ENCODE measurements around the gene METTL16. TPM values are rescaled to one million over a fixed set of nuclear protein-coding genes. Genes with fewer than 3 reads are reported as not detected.

The METTL16 gene
- total and polyA plus RNA-seq, 2 of the 4 experiments (the other 2 are of a cell fraction): 11.8 to 15.4 TPM

GRCh38 chr17:2487306-2487705 is 24.4 kb downstream of the METTL16 start:
- ChIA-PET POLR2A (ENCODE audit: unreplicated experiment) (interaction anchor here (0.7 kb wide), 1 partner anchor 323 kb away, joined by 10 read pairs; no protein-coding TSS in a partner anchor), CTCF (no interaction called here)
- Histone ChIP-seq H2AK5ac (ENCODE audit: low read depth, low read length) (no peak overlapping the region), H3K27me3 (ENCODE audit: control insufficient read depth, insufficient read depth, low read length) (no peaks in the 10 kb centered on the region), H2BK5ac (ENCODE audit: low read depth, low read length, poor library complexity, severe bottlenecking) (no peak overlapping the region), H3K9me1 (ENCODE audit: insufficient read depth, low read length) (peaks cover 3% of the 10 kb centered on the region; the same call in 1 of the 2 replicates), H3K27ac (ENCODE audit: insufficient read depth, low read length) (no peak overlapping the region), H2AFZ (replicated peaks; ENCODE audit: low read length, poor library complexity) (no peak overlapping the region), H2AK9ac (replicated peaks; ENCODE audit: low read depth, low read length, poor library complexity) (no peak overlapping the region), H3K23ac (ENCODE audit: low read depth, low read length) (no peak overlapping the region), H3K79me1 (ENCODE audit: low read depth in 1 of 2, low read length in 2 of 2) (peaks cover 23 to 53% of the 10 kb centered on the region in 2 experiments), H3K4me2 (ENCODE audit: low read depth, low read length) (no peak overlapping the region), H3K56ac (ENCODE audit: extremely low read depth, insufficient read depth, low read length) (no peak overlapping the region), H3K18ac (ENCODE audit: low read depth, low read length) (no peak overlapping the region), H4K20me1 (ENCODE audit: insufficient read depth, low read length) (peaks cover 4% of the 10 kb centered on the region; the same call in 1 of the 2 replicates), H3K4me3 (ENCODE audit: insufficient read depth, low read depth, low read length) (no peak overlapping the region), H2BK15ac (ENCODE audit: low read depth, low read length) (no peak overlapping the region), H3K4ac (ENCODE audit: low read depth, low read length) (no peak overlapping the region), H3K9ac (ENCODE audit: low read depth, low read length) (no peak overlapping the region), H4K8ac (ENCODE audit: low read depth in 2 of 2, low read length in 2 of 2) (no peak overlapping the region), H2BK120ac (ENCODE audit: low read depth, low read length) (no peak overlapping the region), H3K36me3 (ENCODE audit: control insufficient read depth, insufficient read depth, low read length) (no peaks in the 10 kb centered on the region), H4K91ac (ENCODE audit: insufficient read depth, low read depth, low read length) (no peak overlapping the region), H3K9me3 (ENCODE audit: control insufficient read depth, insufficient read depth, low read length) (no peaks in the 10 kb centered on the region), H3K14ac (replicated peaks; ENCODE audit: low read depth, low read length) (no peak overlapping the region), H2BK20ac (ENCODE audit: low read depth, low read length) (no peak overlapping the region), H4K5ac (ENCODE audit: low read depth, low read length) (no peak overlapping the region), H3K4me1 (ENCODE audit: control insufficient read depth, insufficient read depth, low read length) (peaks cover 14% of the 10 kb centered on the region)
- intact Hi-C loops (cut with micrococcal nuclease): no loop called here
- DNase-seq: no peak
- no TSS peak for BruUV-seq (replicated peaks)
- in situ Hi-C loops (cut with MboI; ENCODE audit: low sequenced_read_pairs): no loop called here
- dilution Hi-C loops (cut with HindIII; ENCODE audit: low sequenced_read_pairs, unreplicated experiment): no loop called here
- no peak for ATAC-seq (ENCODE audit: low read depth)
- TF ChIP-seq MXI1 (IDR thresholded peaks at IDR 0.05; ENCODE audit: borderline replicate concordance, low read depth, low read length) (no peak), CTCF (conservative IDR thresholded peaks at IDR 0.05; ENCODE audit: low read depth, low read length) (no peak), ELK1 (IDR thresholded peaks at IDR 0.05; ENCODE audit: borderline replicate concordance, low read depth, low read length) (no peak), RCOR1 (IDR thresholded peaks at IDR 0.05; ENCODE audit: insufficient replicate concordance, low read length) (no peak), POLR2A (IDR thresholded peaks at IDR 0.05; ENCODE audit: low read depth, low read length) (no peak), NFE2L2 (IDR thresholded peaks at IDR 0.05; ENCODE audit: low read depth, low read length) (no peak), MAZ (IDR thresholded peaks at IDR 0.05; ENCODE audit: borderline replicate concordance, low read depth, low read length) (no peak), MAFK (IDR thresholded peaks at IDR 0.05; ENCODE audit: low read depth, low read length) (no peak), BHLHE40 (IDR thresholded peaks at IDR 0.05; ENCODE audit: low read depth, low read length) (no peak), CEBPB (IDR thresholded peaks at IDR 0.05; ENCODE audit: low read depth, low read length) (no peak), RAD21 (IDR thresholded peaks at IDR 0.05; ENCODE audit: low read length) (no peak), SMC3 (IDR thresholded peaks at IDR 0.05; ENCODE audit: low read depth, low read length) (no peak), FOS (IDR thresholded peaks at IDR 0.05; ENCODE audit: low read depth, low read length) (no peak), USF2 (IDR thresholded peaks at IDR 0.05; ENCODE audit: low read depth, low read length) (no peak), RFX5 (IDR thresholded peaks at IDR 0.05; ENCODE audit: low read depth, low read length) (no peak), CHD1 (IDR thresholded peaks at IDR 0.05; ENCODE audit: low read depth, low read length) (no peak)
- 100% methylated on average over 2 of the region's 6 CpGs; no CpG with 5 or more reads in 1 of the 2 experiments for WGBS, 2 experiments (ENCODE audit: extremely low coverage in 2 of 2, insufficient read length in 1 of 2)
